HEK293 (cell line): ENCODE measurements around the gene LMTK3.

Experiments used
- CTCF ChIA-PET: fragments of 350-600 bp; formaldehyde crosslinking; extraction: SDS; loops from one replicate; lab custom pipeline; 2021; ENCODE audit warnings: antibody characterized with exemption; lab: Yijun Ruan, JAX
- POLR2A ChIA-PET: fragments of 300-600 bp; formaldehyde crosslinking; extraction: SDS; loops from one replicate; lab custom pipeline; 2020; ENCODE audit warnings: antibody characterized with exemption, inconsistent platforms; lab: Yijun Ruan, JAX
- H3K27ac ChIP-seq: fragments of 200-500 bp; sonication (Bioruptor generic); 2 replicates; pipeline ENCODE4 v1.5.1; 2014; ENCODE audit warnings: low read depth, low read length, control low read depth, inconsistent platforms; ENCODE audit errors: extremely low read depth
- H3K36me3 ChIP-seq, 2 experiments: fragments of 200-500 bp in 1 of 2; sonication (Bioruptor generic) in 1 of 2; 1 replicate in 1 of 2; 2 replicates in 1 of 2; pipeline ENCODE4 v1.5.1; 2014 to 2017; ENCODE audit warnings: inconsistent platforms in 2 of 2, low read length in 2 of 2; ENCODE audit not compliant: control insufficient read depth in 2 of 2, insufficient read depth in 1 of 2
- H3K4me1 ChIP-seq: fragments of 200-500 bp; sonication (Bioruptor generic); 2 replicates; pipeline ENCODE4 v1.5.1; 2014; ENCODE audit warnings: mild to moderate bottlenecking, low read length, inconsistent platforms; ENCODE audit not compliant: control insufficient read depth, insufficient read depth
- H3K4me3 ChIP-seq: 2 replicates; pipeline ENCODE4 v1.5.1; 2011; ENCODE audit warnings: low read depth, mild to moderate bottlenecking, control low read depth, low read length, moderate library complexity
- H3K9me3 ChIP-seq: fragments of 200-500 bp; sonication (Bioruptor generic); 2 replicates; pipeline ENCODE4 v1.5.1; 2014; ENCODE audit warnings: low read depth, low read length, inconsistent platforms; ENCODE audit not compliant: control insufficient read depth, insufficient read depth
- ATF2 ChIP-seq: fragments of 450-650 bp; formaldehyde crosslinking; IDR thresholded peaks from 2 replicates; pipeline ENCODE4 v1.5.1; 2016; ENCODE audit warnings: missing biosample characterization, missing genetic modification characterization, low read depth
- GLIS2 ChIP-seq: fragments of 450-650 bp; formaldehyde crosslinking; IDR thresholded peaks from 2 replicates; pipeline ENCODE4 v1.5.1; 2016; ENCODE audit warnings: missing biosample characterization, missing genetic modification characterization
- KLF1 ChIP-seq: fragments of 450-650 bp; formaldehyde crosslinking; IDR thresholded peaks from 2 replicates; pipeline ENCODE4 v1.5.1; 2016; ENCODE audit warnings: missing biosample characterization, missing genetic modification characterization
- PRDM2 ChIP-seq: fragments of 450-650 bp; formaldehyde crosslinking; IDR thresholded peaks from 2 replicates; pipeline ENCODE4 v1.5.1; 2016; ENCODE audit warnings: missing biosample characterization, missing genetic modification characterization, borderline replicate concordance
- ZNF223 ChIP-seq: fragments of 450-650 bp; formaldehyde crosslinking; IDR thresholded peaks from 2 replicates; pipeline ENCODE4 v1.5.1; 2016; ENCODE audit warnings: missing biosample characterization, missing genetic modification characterization
- ZNF335 ChIP-seq: fragments of 450-650 bp; formaldehyde crosslinking; conservative IDR thresholded peaks from 2 replicates; pipeline ENCODE4 v1.5.1; 2016; ENCODE audit warnings: missing biosample characterization, missing genetic modification characterization
- ZNF433 ChIP-seq: fragments of 450-650 bp; formaldehyde crosslinking; IDR thresholded peaks from 2 replicates; pipeline ENCODE4 v1.5.1; 2016; ENCODE audit warnings: missing biosample characterization, missing genetic modification characterization, low read depth
- ZNF555 ChIP-seq: fragments of 450-650 bp; formaldehyde crosslinking; conservative IDR thresholded peaks from 2 replicates; pipeline ENCODE4 v1.5.1; 2017; ENCODE audit warnings: missing biosample characterization, mild to moderate bottlenecking, missing genetic modification characterization, inconsistent platforms
- ZNF600 ChIP-seq: fragments of 450-650 bp; formaldehyde crosslinking; IDR thresholded peaks from 2 replicates; pipeline ENCODE4 v1.5.1; 2016; ENCODE audit warnings: missing biosample characterization, missing genetic modification characterization
- ZNF837 ChIP-seq: fragments of 450-650 bp; formaldehyde crosslinking; IDR thresholded peaks from 2 replicates; pipeline ENCODE4 v1.5.1; 2016; ENCODE audit warnings: missing biosample characterization, missing genetic modification characterization
- TF ChIP-seq, protein P1 (sequence below): fragments of 450-650 bp; formaldehyde crosslinking; IDR thresholded peaks from 2 replicates; pipeline ENCODE4 v1.5.1; 2016; ENCODE audit warnings: missing biosample characterization, missing genetic modification characterization
- TF ChIP-seq, protein P2 (sequence below): fragments of 450-650 bp; formaldehyde crosslinking; IDR thresholded peaks from 2 replicates; pipeline ENCODE4 v1.5.1; 2016; ENCODE audit warnings: missing biosample characterization, missing genetic modification characterization

LMTK3 gene

GRCh38 chr19:48452289-48453190, 59.1 kb downstream of the LMTK3 start:
- H3K27ac ChIP-seq = no peak overlapping the region
- ChIA-PET CTCF (no interaction called here), POLR2A (interaction anchor here (0.6 kb wide), 1 partner anchor 9 kb away, joined by 4 read pairs; no protein-coding TSS in a partner anchor)
- H3K4me3 ChIP-seq = no peak overlapping the region
- H3K4me1 ChIP-seq = no peaks in the 10 kb centered on the region
- no peak for TF ChIP-seq ZNF433
- TF ChIP-seq ZNF223 = no peak
- TF ChIP-seq GLIS2 = no peak
- TF ChIP-seq PRDM2 (tag by site-specific recombination) = no peak
- peak; percentile 80 for TF ChIP-seq KLF1 (tag by site-specific recombination)
- TF ChIP-seq, protein P1, sequence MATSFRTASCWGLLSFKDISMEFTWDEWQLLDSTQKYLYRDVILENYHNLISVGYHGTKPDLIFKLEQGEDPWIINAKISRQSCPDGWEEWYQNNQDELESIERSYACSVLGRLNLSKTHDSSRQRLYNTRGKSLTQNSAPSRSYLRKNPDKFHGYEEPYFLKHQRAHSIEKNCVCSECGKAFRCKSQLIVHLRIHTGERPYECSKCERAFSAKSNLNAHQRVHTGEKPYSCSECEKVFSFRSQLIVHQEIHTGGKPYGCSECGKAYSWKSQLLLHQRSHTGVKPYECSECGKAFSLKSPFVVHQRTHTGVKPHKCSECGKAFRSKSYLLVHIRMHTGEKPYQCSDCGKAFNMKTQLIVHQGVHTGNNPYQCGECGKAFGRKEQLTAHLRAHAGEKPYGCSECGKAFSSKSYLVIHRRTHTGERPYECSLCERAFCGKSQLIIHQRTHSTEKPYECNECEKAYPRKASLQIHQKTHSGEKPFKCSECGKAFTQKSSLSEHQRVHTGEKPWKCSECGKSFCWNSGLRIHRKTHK (tag by site-specific recombination) = no peak
- 0 out of 2 replicates have a peak, but pooled peaks have one; percentile 12 for TF ChIP-seq ZNF600 (tag by site-specific recombination)
- TF ChIP-seq ZNF837 (tag by site-specific recombination) = no peak
- H3K36me3 ChIP-seq = peaks cover 65 to 94% of the 10 kb centered on the region in 2 experiments
- no peaks in the 10 kb centered on the region for H3K9me3 ChIP-seq

DNA sequence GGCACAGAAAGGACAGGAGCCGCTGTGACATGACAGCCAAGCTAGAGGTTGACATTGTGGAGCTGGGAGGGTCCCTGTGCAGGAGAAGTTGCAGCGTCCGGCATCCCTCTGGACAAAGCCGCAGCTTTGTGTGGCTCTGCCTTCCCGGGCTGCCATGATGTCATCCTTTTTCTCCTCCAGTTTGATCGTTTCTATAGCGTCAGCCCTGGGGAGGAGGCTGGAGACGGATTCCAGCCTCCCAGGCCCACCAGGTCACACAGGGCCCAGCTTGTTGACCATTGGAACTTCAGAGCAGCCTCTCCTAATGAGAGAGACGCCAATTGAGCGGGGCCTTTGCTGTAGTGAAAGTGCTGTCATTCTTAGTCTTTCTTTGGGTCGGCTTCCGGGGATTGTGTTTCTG, 60.0 kb downstream of the LMTK3 start:
- Histone ChIP-seq H3K4me3 (no peak overlapping the region), H3K36me3 (peaks cover 66 to 94% of the 10 kb centered on the region in 2 experiments), H3K27ac (no peak overlapping the region), H3K4me1 (no peaks in the 10 kb centered on the region; the same call in 1 of the 2 replicates), H3K9me3 (no peaks in the 10 kb centered on the region)
- peak; percentile 42; the same call in 1 of the 2 replicates for TF ChIP-seq ATF2 (tag by site-specific recombination)
- TF ChIP-seq, protein P2, sequence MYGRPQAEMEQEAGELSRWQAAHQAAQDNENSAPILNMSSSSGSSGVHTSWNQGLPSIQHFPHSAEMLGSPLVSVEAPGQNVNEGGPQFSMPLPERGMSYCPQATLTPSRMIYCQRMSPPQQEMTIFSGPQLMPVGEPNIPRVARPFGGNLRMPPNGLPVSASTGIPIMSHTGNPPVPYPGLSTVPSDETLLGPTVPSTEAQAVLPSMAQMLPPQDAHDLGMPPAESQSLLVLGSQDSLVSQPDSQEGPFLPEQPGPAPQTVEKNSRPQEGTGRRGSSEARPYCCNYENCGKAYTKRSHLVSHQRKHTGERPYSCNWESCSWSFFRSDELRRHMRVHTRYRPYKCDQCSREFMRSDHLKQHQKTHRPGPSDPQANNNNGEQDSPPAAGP (tag by site-specific recombination) = no peak
- no peak for TF ChIP-seq ZNF335 (tag by site-specific recombination)
- TF ChIP-seq ZNF555 (tag by site-specific recombination) = no peak
- POLR2A ChIA-PET = interaction anchor here (0.7 to 1.3 kb wide), 5 partner anchors 11 to 89 kb away, joined by 3 to 4 read pairs (median 3); partner anchors contain the start of genes SYNGR4 and TMEM143
- CTCF ChIA-PET = no interaction called here
